Measurements from ENCODE around the gene QRFP.

GRCh38 chr9:130940693-130941576, 44.3 kb upstream of the QRFP start:
- TF ChIP-seq, protein P1, sequence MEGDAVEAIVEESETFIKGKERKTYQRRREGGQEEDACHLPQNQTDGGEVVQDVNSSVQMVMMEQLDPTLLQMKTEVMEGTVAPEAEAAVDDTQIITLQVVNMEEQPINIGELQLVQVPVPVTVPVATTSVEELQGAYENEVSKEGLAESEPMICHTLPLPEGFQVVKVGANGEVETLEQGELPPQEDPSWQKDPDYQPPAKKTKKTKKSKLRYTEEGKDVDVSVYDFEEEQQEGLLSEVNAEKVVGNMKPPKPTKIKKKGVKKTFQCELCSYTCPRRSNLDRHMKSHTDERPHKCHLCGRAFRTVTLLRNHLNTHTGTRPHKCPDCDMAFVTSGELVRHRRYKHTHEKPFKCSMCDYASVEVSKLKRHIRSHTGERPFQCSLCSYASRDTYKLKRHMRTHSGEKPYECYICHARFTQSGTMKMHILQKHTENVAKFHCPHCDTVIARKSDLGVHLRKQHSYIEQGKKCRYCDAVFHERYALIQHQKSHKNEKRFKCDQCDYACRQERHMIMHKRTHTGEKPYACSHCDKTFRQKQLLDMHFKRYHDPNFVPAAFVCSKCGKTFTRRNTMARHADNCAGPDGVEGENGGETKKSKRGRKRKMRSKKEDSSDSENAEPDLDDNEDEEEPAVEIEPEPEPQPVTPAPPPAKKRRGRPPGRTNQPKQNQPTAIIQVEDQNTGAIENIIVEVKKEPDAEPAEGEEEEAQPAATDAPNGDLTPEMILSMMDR (IDR thresholded peaks at IDR 0.05): peak; percentile 74 to 88 (median 84)
- TF ChIP-seq POLR2A (IDR thresholded peaks at IDR 0.05): peak in 1 of 2 donors; percentile 12
